HPDE6-E6E7 (cell line): ENCODE measurements around the gene YBX2.
"Not testable (repeated sequence)": the region's sequence is repeated elsewhere in the genome, so short reads cannot be mapped to it uniquely, and the experiment has no call there.

Experiments used
- DNase-seq: peaks from one replicate; pipeline ENCODE4 v3.0.0; 2011; ENCODE audit warnings: missing footprints; ENCODE audit errors: extremely low spot score

Gene YBX2

DNA sequence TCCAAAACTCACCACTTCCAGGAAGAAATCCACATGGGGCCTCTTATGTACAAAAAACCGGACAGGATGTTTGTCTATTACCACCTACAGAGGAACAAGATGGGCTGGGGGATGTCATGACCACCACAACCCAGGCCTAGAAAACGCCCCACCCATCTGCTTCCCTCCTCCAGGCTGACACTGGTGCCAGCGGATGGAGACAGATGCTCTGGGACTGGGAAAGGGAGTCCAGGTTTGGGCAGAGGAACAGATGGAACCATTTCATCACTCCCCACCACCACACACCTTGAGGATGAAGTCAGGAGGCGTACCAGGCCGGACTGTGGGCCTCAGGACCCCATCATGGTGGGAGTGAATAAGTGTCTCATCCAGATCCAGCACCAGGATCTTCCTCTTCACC, 47.7 kb downstream of the YBX2 start:
- no peak for DNase-seq

DNA sequence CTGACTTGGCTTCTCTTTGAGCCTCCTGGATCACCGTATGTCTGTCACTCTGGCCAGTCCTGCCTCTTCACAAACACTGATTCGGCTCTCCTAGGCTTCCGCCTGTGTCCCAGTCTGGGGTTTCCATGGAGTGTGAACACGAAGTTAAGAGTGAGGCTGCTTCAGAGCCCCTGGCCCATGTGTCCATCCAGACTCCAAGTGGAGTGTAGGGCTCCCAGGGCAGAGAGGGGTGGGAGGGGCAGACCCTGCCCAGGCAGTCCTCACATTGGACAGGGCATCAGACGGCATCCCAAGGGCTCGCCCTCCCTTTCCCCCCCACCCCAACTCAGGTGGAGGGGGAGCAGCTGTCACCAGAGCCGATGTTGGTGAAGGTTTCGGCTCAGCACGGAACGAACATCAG, 50.6 kb downstream of the YBX2 start:
- DNase-seq = not testable (repeated sequence)

DNA sequence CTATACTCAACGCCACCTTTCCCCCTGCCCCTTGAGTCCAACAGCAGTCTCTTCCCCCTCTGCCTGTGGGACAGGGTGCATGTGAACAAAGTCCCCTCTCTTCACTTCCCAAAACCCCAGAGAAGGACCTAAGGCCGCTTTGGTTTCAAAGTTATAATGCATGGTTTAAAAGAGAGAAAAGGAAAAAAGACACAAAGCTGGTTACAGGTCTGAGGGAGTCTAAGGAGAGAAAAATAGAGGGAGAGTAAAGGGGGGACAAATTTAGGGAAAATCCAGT, 51.0 kb downstream of the YBX2 start:
- DNase-seq = no peak

DNA sequence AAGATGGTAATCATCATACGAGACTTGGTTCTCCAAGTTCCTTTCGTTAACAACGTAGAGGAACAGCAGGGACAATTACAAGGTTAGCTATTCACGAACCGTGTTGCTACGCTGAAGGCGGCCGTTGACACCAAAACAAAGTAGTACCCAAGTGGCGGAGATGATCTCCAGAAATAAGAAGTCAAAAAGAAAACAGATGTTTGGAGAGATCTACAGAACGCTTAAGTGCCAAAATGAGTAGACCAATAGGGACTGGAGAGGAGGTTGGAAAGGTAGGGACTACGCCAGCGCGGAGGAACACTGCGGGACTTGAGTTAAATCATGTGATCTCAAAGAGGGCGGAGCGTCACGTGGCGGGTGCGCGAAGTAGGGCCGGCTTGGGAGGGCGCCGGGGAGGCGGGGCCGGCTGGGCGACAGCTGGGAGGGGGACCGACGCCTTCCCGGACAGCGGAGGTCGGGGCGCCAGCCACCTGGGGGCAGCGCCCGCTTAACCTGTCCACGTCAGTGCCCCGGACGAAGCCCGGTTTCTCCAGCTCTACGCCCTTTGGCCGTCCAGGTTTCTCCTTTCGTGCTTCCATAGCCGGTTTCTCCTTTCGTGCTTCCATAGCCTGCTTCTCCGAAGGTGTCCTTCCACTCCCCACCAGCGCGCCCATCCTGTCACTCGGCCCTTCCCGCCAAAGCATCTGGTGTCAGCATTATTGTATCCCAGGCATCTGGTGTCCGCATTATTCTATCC, 51.6 kb downstream of the YBX2 start:
- no peak for DNase-seq

DNA sequence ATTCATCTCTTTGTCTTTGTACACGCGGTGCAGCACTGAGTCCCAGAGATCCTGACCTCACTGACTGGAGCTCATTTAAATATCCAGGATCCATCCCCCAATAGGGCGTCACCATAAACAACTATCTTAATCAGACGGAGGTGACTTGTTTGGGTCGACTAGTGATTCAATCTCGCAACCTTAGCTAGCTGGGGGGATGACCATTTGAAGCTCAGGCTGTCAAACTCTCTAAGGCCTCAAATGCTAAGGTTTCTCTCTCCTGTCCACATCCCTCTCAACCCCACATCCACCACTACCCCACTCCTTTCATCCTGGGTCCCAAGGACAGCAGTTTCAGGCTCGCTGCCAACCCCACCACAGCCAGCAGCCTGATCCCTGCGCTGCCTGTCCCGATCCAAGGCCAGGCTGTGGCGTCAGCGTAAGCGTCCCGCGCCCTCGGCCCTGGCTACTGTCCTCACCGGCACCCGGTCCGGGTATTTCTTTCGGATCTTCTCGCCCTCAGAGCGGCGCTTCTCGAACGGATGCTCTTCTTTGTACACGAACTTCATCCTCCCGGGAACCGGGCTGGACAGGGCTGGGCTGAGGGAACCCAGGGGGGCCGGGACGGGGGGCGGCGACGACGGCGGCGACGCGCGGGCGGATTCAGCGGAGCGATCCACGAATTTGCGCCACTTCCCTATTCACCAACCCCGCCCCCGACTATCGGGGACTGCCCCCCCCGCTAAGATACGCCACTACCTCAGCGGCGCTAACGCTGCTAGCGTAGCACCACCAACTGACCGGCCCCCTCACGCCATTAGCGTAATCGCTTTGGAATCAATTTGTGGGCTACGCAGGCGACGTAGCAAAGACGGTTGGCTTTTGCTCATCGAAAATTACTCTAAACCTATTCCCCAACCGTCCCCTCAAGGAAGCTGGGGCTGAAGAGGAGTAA, 52.4 kb downstream of the YBX2 start, which contains the start of gene GABARAP:
TSS of gene GABARAP (minus strand) at position 667 of the 934 bp plus-strand sequence. CDS start at position 548, 119 bp downstream.
- DNase-seq = no peak

DNA sequence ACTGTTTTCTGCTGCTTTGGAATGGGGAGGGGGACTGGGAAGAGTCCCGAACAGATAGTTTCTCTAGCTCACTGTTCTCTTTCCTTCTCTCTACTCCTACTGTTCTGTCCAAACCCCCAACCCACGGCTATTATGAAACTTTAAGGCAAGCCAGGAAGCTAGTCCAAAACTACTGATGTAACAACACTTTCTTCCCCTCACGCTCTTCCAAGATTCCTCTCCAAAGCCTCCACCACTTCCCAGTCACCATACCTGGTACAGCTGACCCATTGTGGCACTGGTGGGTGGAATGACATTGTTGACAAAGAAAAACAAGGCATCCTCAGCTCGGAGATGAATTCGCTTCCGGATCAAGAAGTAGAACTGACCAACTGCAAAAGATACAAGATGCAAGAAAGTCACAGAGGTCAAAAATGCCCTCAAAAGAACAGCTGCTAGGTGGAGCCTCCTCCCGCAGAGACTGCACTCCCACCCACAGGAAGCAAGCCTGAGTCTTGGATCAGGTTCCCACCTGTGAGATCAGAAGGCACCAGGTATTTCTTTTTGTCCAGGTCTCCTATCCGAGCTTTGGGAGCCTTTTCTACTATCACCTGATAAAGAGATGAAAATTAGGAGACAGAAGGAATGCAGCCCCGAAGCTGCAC, 53.2 kb downstream of the YBX2 start:
- no peak for DNase-seq

DNA sequence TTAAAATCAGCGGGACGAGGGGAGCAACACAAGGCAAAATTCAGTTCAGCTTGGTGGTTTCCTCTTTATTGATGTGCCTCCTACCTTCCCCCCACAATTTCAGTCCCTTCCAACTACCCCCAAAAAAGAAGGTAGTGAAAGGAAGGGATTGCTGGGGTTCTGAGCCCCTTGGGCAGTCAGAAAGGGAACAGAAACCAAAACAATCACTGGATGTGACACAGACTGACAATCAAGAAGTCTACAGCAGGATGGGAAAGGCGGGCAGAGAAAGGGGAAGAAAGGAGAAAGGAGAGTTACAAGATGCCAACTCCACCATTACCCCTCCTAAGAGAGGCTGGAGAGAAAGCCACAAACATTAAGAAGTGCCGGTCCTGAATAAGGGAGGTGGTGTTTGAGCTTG, 54.1 kb downstream of the YBX2 start:
- no peak for DNase-seq

DNA sequence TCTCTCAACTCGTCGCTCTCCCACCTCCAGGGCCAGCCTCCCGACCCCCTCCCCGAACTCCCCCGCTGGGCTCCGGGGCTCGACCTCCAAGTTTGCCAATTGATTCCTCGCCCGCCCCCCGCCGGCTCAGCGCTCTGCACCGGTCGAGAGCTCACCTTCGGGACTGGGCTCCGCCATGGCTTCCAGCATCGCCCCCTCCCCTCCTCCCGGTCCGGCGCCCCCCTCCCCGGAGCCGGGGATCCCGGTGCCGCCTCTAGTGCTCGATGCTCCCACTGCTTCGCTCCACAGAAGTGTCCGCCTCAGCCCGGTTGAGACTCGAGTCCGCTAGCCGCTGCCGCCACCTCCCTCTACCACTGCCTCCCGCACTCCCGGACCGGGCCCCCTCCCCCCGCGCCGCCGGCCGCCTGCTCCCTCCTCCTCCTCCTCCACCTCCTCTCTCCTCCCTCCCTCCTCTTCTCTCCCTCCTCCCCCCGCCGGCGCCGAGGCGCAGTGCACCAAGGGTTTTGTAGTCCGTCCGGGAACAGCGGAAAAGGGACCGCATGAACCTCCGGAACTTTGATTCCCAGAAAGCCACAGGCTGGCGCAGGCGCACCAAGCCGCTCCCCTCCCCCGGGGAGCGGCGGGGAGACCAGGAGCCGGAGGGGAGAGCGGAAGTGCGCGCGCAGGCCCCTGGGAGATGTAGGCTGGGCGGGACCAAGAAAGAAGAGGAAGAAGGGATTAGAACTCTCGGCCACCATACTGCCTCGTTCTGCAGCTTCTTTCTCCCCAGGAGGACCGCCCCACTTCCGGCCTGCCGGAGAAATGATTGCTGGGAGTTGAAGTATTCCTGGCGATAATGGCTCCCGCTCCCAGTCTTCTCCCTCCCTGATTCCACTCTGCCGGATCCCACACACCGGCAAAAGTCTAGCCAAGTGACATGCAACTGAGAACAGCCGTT, 55.1 kb downstream of the YBX2 start, which contains the start of gene PHF23:
TSS of gene PHF23 (minus strand) at position 367 of the 937 bp plus-strand sequence. CDS start at position 189, 178 bp downstream.
- peak; percentile 98 for DNase-seq

DNA sequence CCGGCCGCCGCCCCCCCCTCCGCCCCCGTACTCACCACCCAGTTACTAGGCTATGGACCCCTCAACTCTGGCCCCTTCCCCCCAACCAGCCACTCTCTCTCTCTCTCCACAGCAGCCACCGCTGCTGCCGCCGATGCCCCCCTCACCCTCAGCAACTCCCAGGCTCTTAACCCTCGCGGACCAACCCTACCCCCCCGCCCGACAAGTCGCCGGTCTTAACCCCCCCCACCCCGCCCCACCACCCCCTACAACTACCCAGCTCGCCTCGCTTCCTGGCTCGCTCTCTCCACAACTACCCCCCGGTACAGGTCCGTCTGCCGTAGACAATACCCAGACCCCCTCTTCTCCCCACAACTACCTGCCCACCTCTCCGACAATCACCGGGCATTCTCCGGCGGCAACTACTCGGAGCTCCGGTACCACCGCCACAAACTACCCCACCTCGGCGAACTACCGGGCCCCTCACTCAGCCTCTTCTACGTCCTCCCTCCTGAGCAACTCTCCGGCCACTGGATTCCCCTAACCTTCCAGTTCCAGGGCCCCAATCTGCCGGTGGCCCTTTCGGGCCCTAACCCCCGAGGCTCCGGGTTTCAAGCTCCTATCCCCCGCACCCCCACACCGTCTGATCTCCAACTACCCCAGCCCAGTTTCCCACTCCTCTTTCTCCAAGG, 55.9 kb downstream of the YBX2 start:
- DNase-seq = no peak
